WERI-Rb-1 (cell line): Measurements from ENCODE around the gene SERPINI1.

ENCODE experiments used
- DNase-seq: peaks from one replicate; pipeline ENCODE4 v3.0.0-alpha.2; 2020
- H3K27ac ChIP-seq: fragments of 250-450 bp; sonication (Bioruptor Pico); 2 replicates; pipeline ENCODE4 v1.5.1; 2020; ENCODE audit warnings: mild to moderate bottlenecking, moderate library complexity
- H3K27me3 ChIP-seq: fragments of 250-450 bp; sonication (Bioruptor Pico); 2 replicates; pipeline ENCODE4 v1.5.1; 2021; ENCODE audit warnings: mild to moderate bottlenecking, low read depth, moderate library complexity; ENCODE audit not compliant: insufficient read depth, severe bottlenecking
- H3K36me3 ChIP-seq: fragments of 250-450 bp; sonication (Bioruptor Pico); 2 replicates; pipeline ENCODE4 v1.5.1; 2020; ENCODE audit warnings: mild to moderate bottlenecking, moderate library complexity
- H3K4me3 ChIP-seq: 2 replicates; pipeline ENCODE4 v1.5.1; 2011; ENCODE audit warnings: low read depth, mild to moderate bottlenecking, control low read depth, low read length
- H3K9me3 ChIP-seq: fragments of 250-450 bp; sonication (Bioruptor Pico); 2 replicates; pipeline ENCODE4 v1.5.1; 2021; ENCODE audit warnings: mild to moderate bottlenecking, moderate library complexity; ENCODE audit not compliant: severe bottlenecking
- CTCF ChIP-seq: IDR thresholded peaks from 2 replicates; pipeline ENCODE4 v1.5.1; 2011; ENCODE audit warnings: low read depth, mild to moderate bottlenecking, control low read depth, inconsistent platforms, low read length

SERPINI1 gene

GRCh38 chr3:167835359-167835758 is 99.8 kb downstream of the SERPINI1 start:
- no peak overlapping the region for H3K4me3 ChIP-seq
- no peak for DNase-seq
- H3K9me3 ChIP-seq = no peaks in the 10 kb centered on the region
- no peaks in the 10 kb centered on the region for H3K36me3 ChIP-seq
- no peaks in the 10 kb centered on the region for H3K27me3 ChIP-seq
- H3K27ac ChIP-seq = no peak overlapping the region
- no peak for TF ChIP-seq CTCF

DNA sequence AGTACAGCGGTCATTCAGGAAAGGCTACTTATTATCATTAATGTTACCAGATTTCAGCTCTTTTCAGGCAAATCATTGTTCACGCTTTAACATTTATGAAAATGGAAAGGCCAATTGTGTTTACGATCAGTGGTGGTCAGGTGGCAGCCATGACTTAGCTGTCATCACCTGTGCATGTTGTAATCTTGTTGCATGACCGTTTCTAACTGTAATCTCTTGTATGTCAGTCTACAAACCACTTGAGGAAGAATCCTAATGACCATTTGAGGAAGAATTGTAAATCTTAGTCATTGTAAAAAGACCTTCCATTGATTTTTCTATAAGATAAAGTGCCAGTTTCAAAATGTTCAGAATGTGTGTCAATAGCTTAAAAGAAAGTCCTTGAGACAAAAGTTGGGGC is 100.4 kb downstream of the SERPINI1 start:
- Histone ChIP-seq H3K4me3 (no peak overlapping the region), H3K27ac (no peak overlapping the region), H3K36me3 (no peaks in the 10 kb centered on the region), H3K27me3 (no peaks in the 10 kb centered on the region), H3K9me3 (no peaks in the 10 kb centered on the region)
- no peak for TF ChIP-seq CTCF
- DNase-seq = no peak

GRCh38 chr3:167837466-167837865 is 101.9 kb downstream of the SERPINI1 start:
- Histone ChIP-seq H3K4me3 (no peak overlapping the region), H3K27ac (no peak overlapping the region), H3K27me3 (no peaks in the 10 kb centered on the region), H3K9me3 (no peaks in the 10 kb centered on the region), H3K36me3 (no peaks in the 10 kb centered on the region)
- no peak for DNase-seq
- TF ChIP-seq CTCF = no peak

GRCh38 chr3:167839460-167840134 is 104.1 kb downstream of the SERPINI1 start:
- Histone ChIP-seq H3K4me3 (no peak overlapping the region), H3K27me3 (no peaks in the 10 kb centered on the region), H3K27ac (no peak overlapping the region), H3K36me3 (no peaks in the 10 kb centered on the region), H3K9me3 (no peaks in the 10 kb centered on the region)
- no peak for DNase-seq
- no peak for TF ChIP-seq CTCF

GRCh38 chr3:167840247-167840646 is 104.7 kb downstream of the SERPINI1 start:
- TF ChIP-seq CTCF = no peak
- Histone ChIP-seq H3K4me3 (no peak overlapping the region), H3K27ac (no peak overlapping the region), H3K27me3 (no peaks in the 10 kb centered on the region), H3K36me3 (no peaks in the 10 kb centered on the region), H3K9me3 (no peaks in the 10 kb centered on the region)
- DNase-seq = no peak

DNA sequence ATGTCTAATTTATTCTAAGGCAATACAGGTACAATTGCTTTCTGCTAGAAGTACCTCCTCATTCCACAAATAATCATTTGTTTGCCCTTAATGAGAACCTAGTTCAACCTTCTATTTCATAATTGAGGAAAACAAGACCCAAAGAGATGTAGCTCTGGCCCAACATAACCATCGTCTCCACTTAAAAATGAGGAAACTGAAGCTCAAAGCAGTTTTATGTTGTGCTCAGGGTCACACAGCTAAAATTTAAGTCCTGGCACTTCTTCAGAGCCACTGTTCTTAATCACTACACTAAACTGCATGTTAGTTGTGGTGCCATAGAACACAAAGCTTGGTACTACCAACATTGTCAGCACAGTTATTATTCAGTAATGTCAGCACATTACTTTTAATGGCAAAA is 108.0 kb downstream of the SERPINI1 start:
- no peak overlapping the region for H3K4me3 ChIP-seq
- DNase-seq = no peak
- no peak for TF ChIP-seq CTCF
- H3K36me3 ChIP-seq = no peaks in the 10 kb centered on the region
- no peak overlapping the region for H3K27ac ChIP-seq
- no peaks in the 10 kb centered on the region for H3K9me3 ChIP-seq
- no peaks in the 10 kb centered on the region for H3K27me3 ChIP-seq
